Activated gamma-delta T cell (primary cell): ENCODE data around the gene PKHD1.
"Not testable (repeated sequence)": the region's sequence is repeated elsewhere in the genome, so short reads cannot be mapped to it uniquely, and the experiment has no call there.

Source experiments
- DNase-seq: peaks from one replicate; lab custom pipeline; 2025; lab: John Stamatoyannopoulos, UW

Gene PKHD1

GRCh38 chr6:51855310-51856082 is 231.9 kb downstream of the PKHD1 start:
- DNase-seq: no peak

- DNase-seq: no peak
These were observed 232.5 kb downstream of the PKHD1 start for GRCh38 chr6:51854876-51855275.

- DNase-seq: no peak
These were observed 233.1 kb downstream of the PKHD1 start for GRCh38 chr6:51854347-51854746.

DNA sequence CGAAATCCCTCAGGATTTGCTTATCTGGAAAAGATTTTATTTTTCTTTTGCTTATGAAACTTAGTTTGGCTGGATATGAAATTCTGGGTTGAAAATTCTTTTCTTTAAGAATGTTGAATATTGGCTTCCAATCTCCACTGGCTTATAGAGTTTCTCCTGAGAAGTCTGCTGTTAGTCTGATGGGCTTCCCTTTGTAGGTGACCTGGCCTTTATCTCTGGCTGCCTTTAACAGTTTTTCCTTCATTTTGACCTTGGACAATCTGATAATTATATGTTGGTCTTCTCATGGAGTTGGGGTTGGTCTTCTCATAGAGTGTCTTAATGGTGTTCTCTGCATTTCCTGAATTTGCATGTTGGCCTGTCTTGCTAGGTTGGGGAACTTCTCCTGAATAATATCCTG is 234.3 kb downstream of the PKHD1 start:
- DNase-seq: not testable (repeated sequence)

DNA sequence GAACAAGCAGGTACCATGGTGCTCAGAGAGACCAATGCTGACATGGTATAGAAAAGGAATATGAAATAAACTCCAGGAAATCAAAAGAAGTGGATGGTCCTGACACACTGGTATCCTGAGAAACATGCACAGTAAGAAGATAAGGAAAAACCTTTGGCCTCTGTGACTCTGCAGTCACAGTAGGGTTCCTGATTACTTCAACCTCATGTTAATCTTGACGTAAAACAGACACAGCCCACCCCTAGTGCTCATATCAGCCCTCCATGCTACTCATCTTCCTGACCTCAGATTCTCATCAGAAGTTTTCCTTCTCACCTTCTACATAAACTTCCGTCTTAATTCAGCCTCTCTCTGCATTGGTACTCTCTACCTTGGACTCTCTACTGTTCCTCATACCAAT is 240.9 kb downstream of the PKHD1 start:
- DNase-seq: no peak

- no peak for DNase-seq
These were observed 243.1 kb downstream of the PKHD1 start for GRCh38 chr6:51844336-51844735.

GRCh38 chr6:51843456-51844056 is 243.9 kb downstream of the PKHD1 start:
- no peak for DNase-seq

DNA sequence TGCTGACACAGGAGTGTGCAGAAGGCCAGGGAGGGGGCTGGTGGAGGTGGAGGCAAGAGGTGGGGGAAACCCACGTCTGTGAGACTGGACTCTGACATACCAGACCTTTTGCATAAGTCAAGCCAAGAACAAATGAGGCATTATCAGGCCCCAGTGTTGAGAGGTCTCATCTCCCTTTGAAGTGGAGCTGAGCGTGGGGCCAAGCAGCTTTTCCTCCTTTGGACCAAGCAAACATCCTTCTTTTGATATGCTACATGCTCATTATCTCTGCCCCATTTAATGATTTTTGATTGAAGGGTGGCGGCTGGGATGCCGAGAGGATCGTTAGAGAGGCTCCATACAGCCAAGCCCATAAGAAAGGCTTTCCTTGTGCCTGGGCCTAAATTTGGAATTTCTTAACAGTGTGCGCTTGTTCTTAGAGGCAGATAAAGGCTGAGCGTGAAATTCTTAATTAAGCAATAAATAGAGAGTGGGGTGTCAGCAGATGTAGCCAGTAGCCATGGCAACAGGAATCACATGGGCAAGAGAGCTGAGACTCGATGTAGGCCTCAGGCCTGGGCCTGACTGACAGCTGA is 244.5 kb downstream of the PKHD1 start:
- DNase-seq: no peak

DNA sequence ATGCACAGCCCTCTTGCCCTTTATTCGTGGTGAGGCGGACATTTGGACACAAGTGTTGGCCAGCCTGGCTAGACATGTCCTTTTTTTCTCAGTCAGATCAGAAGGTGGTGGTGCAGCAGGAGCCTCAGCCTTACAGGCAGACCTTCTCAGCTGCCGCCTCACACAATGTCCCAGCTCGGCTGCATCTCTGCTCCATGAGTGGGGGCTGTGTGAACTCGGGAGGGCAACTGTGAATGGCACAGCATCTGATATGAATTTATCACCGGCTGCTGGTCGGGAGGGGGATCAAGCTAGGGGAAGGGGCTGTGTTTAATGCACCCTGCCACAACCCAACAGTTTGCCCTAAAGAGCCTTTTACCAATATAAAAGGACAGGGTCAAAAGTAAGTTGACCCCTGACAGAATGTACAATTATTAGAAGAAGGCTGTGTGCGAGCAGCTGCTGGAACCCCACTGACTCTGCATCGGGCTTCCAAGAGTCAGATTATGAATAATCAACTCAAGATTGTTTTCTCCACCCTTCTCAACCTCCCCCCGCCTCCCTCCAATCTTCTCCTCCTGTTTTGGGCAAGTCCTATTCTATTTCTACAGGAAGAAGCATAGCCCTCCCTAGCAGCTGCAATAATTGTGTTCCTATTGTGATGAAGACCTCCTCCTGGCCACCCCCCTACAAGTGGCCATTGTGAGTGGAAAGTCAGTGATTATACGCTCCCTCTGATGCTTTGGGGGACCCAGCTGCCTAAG is 245.2 kb downstream of the PKHD1 start:
- DNase-seq: no peak

DNA sequence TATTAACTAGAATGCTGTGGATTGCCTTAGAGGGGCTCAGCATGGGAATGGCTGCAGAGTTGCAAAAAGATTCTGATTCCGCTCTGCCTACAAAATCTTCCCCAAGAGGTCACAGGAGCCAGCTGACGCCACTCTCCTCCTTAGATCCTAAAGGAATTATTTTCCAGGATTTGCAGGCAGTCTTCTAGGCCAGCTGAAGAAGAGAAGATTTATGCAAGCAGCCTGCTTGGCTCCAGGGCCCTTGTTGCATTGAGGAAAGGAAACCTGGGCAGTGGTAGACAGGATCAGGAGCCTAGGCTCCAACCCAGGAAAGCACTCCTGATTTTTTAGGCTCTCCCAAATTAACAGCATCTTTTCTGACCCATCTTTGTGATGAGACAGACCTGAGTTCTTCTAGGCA is 245.8 kb downstream of the PKHD1 start:
- DNase-seq: no peak

DNA sequence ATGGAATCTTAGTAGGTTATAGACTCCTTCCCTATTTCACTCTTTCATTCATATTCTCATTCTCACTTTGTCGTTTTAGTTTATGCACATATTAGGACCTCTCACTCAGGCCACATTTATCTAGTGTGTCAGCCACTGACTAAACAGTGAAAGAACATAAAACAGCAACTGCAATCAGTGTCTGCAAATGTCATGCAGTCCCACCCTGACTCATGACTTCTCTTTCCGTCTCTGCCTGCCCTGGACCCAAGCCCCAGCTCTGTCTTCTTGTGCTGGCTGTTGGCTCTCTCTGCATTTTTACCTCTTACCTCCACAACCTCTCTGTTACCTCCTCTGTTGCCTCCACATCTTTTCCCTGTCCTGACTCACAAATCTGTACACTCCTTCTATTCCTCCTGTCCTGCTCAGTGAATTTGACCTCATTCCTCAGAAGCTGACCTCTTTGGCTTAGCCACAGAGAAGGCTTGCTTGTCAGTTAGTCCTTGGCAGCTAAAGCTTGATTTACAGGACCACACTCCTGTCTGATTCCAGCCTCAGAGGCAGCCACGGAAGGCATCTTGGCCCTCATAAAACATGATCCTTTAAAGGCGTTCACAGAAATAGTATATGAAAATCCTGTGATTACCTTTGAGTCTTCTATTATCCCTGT is 247.6 kb downstream of the PKHD1 start:
- no peak for DNase-seq

DNA sequence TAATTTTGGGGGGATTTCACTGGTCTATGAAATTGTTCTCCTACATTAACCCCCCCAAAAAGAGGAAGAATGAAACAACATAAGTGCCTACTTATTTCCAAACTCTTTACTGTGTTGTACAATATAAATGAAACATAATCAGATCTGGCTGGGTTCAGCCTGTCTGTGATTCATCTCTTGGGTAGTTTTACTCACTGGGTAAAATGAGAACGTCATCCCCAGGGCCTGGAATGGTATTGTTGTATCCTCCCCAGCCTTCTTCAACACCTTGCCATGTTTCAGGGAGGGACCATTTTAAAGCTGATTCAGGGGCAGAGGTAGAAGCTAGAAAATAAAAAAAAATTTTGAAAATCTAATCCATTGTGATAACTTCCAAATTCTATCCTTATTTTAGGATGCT is 256.7 kb downstream of the PKHD1 start:
- no peak for DNase-seq

- DNase-seq: no peak
These were observed 259.8 kb downstream of the PKHD1 start for GRCh38 chr6:51827580-51827979.

- no peak for DNase-seq
These were observed 262.5 kb downstream of the PKHD1 start for GRCh38 chr6:51824940-51825339.

DNA sequence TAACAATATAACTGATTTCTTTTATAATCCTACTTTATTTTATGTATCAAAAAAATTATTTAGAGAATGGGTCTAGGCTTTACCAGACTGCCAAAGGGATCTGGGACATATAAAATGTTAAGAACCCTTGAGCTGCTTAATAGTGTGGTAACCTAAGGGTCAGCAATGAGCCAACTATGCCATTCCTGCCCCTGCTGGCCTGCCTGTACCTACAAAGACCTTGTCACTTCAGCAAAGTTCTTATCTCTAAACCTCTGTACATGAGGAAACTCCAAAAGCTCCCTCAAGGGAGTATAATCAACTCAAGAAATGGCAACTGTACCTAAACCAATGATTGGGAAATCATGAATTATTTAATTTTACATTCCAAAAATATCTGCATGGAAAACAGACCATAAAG is 266.9 kb downstream of the PKHD1 start:
- DNase-seq: no peak

DNA sequence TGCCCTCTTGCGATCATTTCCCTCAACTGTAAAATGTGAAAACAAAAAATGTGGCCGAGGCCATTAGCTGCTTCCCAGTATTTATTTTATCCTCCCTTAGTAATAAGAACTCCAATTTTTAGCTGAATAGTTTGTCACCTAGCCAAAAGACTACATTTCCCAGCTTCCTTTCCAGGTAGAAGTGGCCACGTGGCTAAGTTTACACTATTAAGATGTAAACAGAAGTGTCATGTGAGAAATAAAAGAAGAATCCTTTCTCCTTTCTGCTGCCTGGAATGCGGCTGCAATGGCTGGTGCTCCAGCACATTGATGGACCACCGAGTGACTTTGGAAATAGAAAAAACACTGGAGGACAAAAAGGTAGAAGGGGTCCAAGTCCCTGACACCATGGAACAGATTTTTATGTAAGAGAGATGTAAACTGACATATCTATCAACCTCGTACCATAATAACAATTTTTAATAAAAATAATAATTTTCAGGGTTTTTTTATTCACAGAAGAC is 268.8 kb downstream of the PKHD1 start:
- DNase-seq: no peak

GRCh38 chr6:51817832-51818231 is 269.6 kb downstream of the PKHD1 start:
- DNase-seq: no peak

GRCh38 chr6:51814418-51814817 is 273.0 kb downstream of the PKHD1 start:
- no peak for DNase-seq

- DNase-seq: no peak
These were observed 273.5 kb downstream of the PKHD1 start for GRCh38 chr6:51813904-51814303.

- no peak for DNase-seq
These were observed 275.2 kb downstream of the PKHD1 start for GRCh38 chr6:51812231-51812630.

DNA sequence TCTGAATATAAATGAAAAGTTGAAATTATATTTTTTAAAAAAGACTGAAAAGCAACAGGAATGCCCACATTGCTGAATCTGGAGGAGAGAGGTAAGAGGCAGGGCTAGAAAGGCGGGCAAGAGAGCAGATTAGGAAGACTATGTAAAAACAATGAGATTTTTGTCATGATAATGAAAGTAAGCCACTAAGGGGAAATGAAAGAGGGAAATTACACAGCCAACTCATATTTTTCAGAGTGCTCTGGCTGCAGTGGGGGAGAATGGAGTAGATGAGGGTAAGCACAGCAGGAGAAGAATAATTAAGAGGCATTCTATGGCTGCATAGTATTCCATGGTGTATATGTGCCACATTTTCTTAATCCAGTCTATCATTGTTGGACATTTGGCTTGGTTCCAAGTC is 281.9 kb downstream of the PKHD1 start:
- DNase-seq: no peak

DNA sequence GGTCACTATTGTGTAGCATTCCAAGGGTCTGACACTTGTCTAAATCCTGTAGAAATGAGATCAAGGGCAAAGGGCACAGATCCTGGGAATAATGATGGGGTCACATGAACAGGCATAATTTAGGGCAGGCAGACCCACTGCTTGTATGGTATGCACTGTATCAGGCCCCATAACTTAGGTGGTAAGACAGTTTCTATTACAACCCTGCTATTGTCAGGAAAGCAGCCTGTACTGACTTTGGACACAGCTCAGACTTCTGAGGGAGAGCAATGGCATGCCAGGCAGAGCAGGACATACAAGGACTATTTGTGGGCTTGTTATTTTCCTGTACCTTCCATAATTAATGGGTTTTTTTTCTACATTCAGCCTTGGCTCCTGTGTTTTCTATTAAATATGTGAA is 286.8 kb downstream of the PKHD1 start:
- DNase-seq: no peak
